HCT116 (cell line): ENCODE measurements around the gene MAN2C1. TPM values are rescaled to one million over a fixed set of nuclear protein-coding genes. Genes with fewer than 3 reads are reported as not detected.

Experiments used
- ATAC-seq: fragments of 200-7000 bp; cut with Tn5 transposase; 2 replicates; pipeline ENCODE4 v1.9.1; 2020; ENCODE audit warnings: mild to moderate bottlenecking, moderate library complexity
- BruUV-seq: library from RNA; stranded (reverse); fragments of 400-500 nt; replicated peaks from 2 replicates; lab custom pipeline; 2021; lab: Mats Ljungman, UMichigan
- CTCF ChIA-PET: fragments of 300-600 bp; sonication (Branson Sonifier 250); formaldehyde crosslinking; loops from one replicate; lab custom pipeline; 2021; ENCODE audit warnings: antibody characterized with exemption; lab: Charles Lee
- POLR2A ChIA-PET: fragments of 300-600, 350-600 bp; sonication (Branson Sonifier 250); formaldehyde crosslinking; loops from one replicate; lab custom pipeline; 2021; ENCODE audit warnings: antibody characterized with exemption; lab: Charles Lee
- RAD21 ChIA-PET, 2 experiments: fragments of 300-600 bp; sonication (Branson Sonifier 250); formaldehyde crosslinking; loops; one replicate each; lab custom pipeline; 2023; ENCODE audit warnings: low total read pairs in 2 of 2; ENCODE audit not compliant: uncharacterized antibody in 2 of 2, unreplicated experiment in 2 of 2, low non-redundant PET in 1 of 2; lab: Charles Lee
- DNase-seq: peaks from one replicate; pipeline ENCODE4 v3.0.0-alpha.2; 2010; ENCODE audit warnings: low read depth, low spot score
- H2AFZ ChIP-seq: fragments of 200-600 bp; shearing (Covaris generic), sonication (generic); 2 replicates; pipeline ENCODE4 v1.6.1; 2017; ENCODE audit warnings: low read depth, mixed run types, mixed read lengths, antibody characterized with exemption, low read length; ENCODE audit not compliant: poor library complexity, severe bottlenecking
- H3K27ac ChIP-seq: 2 replicates; pipeline ENCODE4 v1.5.1; 2012; ENCODE audit warnings: low read depth, low read length
- H3K27me3 ChIP-seq: fragments of 200-600 bp; sonication (generic); 2 replicates; pipeline ENCODE4 v1.6.1; 2016; ENCODE audit warnings: mixed run types, low read length, mixed read lengths; ENCODE audit not compliant: insufficient read depth
- H3K36me3 ChIP-seq, 2 experiments: fragments of 200-500 bp in 1 of 2; fragments of 200-600 bp in 1 of 2; sonication (Bioruptor generic) in 1 of 2; sonication (generic) in 1 of 2; 2 replicates each; pipeline versions ENCODE4 v1.5.1 to v1.6.1; 2014 to 2016; ENCODE audit warnings: low read length in 2 of 2, inconsistent platforms in 1 of 2, mixed read lengths in 1 of 2, mixed run types in 1 of 2; ENCODE audit not compliant: insufficient read depth in 2 of 2, control insufficient read depth in 1 of 2
- H3K4me1 ChIP-seq, 2 experiments: fragments of 200-600 bp in 1 of 2; sonication (generic) in 1 of 2; 2 replicates each; pipeline versions ENCODE4 v1.5.1 to v1.6.1; 2012 to 2017; ENCODE audit warnings: low read length in 2 of 2, inconsistent platforms in 1 of 2, mild to moderate bottlenecking in 1 of 2, mixed read lengths in 1 of 2, mixed run types in 1 of 2, moderate library complexity in 1 of 2; ENCODE audit not compliant: insufficient read depth in 2 of 2, control insufficient read depth in 1 of 2
- H3K4me2 ChIP-seq: fragments of 200-600 bp; sonication (generic); 2 replicates; pipeline ENCODE4 v1.6.1; 2017; ENCODE audit warnings: mixed run types, low read length, mixed read lengths
- H3K4me3 ChIP-seq, 2 experiments: fragments of 200-600 bp in 1 of 2; sonication (generic) in 1 of 2; replicated peaks in 1 of 2; 2 replicates each; pipeline ENCODE4 v1.5.1; 2011 to 2016; ENCODE audit warnings: low read length in 2 of 2, control low read depth in 1 of 2, low read depth in 1 of 2, mild to moderate bottlenecking in 1 of 2, mixed read lengths in 1 of 2, mixed run types in 1 of 2
- H3K79me2 ChIP-seq: fragments of 200-600 bp; sonication (generic); 2 replicates; pipeline ENCODE4 v1.6.1; 2017; ENCODE audit warnings: mild to moderate bottlenecking, mixed run types, low read length, moderate library complexity, mixed read lengths; ENCODE audit not compliant: insufficient read depth
- H3K9ac ChIP-seq: fragments of 200-600 bp; sonication (generic); 2 replicates; pipeline ENCODE4 v1.6.1; 2016; ENCODE audit warnings: low read length, mixed read lengths
- H3K9me2 ChIP-seq: fragments of 200-600 bp; sonication (generic), shearing (Covaris generic); 2 replicates; pipeline ENCODE4 v1.6.1; 2017; ENCODE audit warnings: mixed run types, mild to moderate bottlenecking, moderate library complexity; ENCODE audit not compliant: insufficient read depth
- H3K9me3 ChIP-seq, 2 experiments: fragments of 200-500 bp in 1 of 2; fragments of 200-600 bp in 1 of 2; sonication (Bioruptor generic) in 1 of 2; sonication (generic) in 1 of 2; 2 replicates each; pipeline ENCODE4 v1.6.1; 2014 to 2017; ENCODE audit warnings: low read length in 2 of 2, mixed read lengths in 2 of 2, inconsistent platforms in 1 of 2, low read depth in 1 of 2, mild to moderate bottlenecking in 1 of 2, mixed run types in 1 of 2, moderate library complexity in 1 of 2; ENCODE audit not compliant: control insufficient read depth in 1 of 2, insufficient read depth in 1 of 2
- H4K20me1 ChIP-seq: fragments of 200-600 bp; sonication (generic), shearing (Covaris generic); 2 replicates; pipeline ENCODE4 v1.6.1; 2017; ENCODE audit warnings: mixed run types, mild to moderate bottlenecking, moderate library complexity; ENCODE audit not compliant: insufficient read depth
- CBX3 ChIP-seq: IDR thresholded peaks from 2 replicates; pipeline ENCODE4 v1.6.1; 2012; ENCODE audit warnings: low read depth
- CEBPB ChIP-seq: IDR thresholded peaks from 2 replicates; pipeline ENCODE4 v1.6.1; 2012; ENCODE audit warnings: low read depth
- ELF1 ChIP-seq: IDR thresholded peaks from 2 replicates; pipeline ENCODE4 v1.6.1; 2012; ENCODE audit warnings: low read depth, borderline replicate concordance
- EZH2 ChIP-seq: fragments of 200-600 bp; sonication (generic); IDR thresholded peaks from 2 replicates; pipeline ENCODE4 v1.6.1; 2017; ENCODE audit warnings: antibody characterized with exemption, mixed run types
- EZH2phosphoT487 ChIP-seq: fragments of 200-600 bp; IDR thresholded peaks from 2 replicates; pipeline ENCODE4 v1.6.1; 2018; ENCODE audit warnings: antibody characterized with exemption, borderline replicate concordance
- POLR2AphosphoS5 ChIP-seq: IDR thresholded peaks from 2 replicates; pipeline ENCODE4 v1.6.1; 2011; ENCODE audit warnings: mild to moderate bottlenecking, low read depth, low read length, moderate library complexity
- SIN3A ChIP-seq: IDR thresholded peaks from 2 replicates; pipeline ENCODE4 v1.6.1; 2012; ENCODE audit warnings: low read depth
- SP1 ChIP-seq: IDR thresholded peaks from 2 replicates; pipeline ENCODE4 v1.6.1; 2012; ENCODE audit warnings: low read depth
- SRF ChIP-seq: IDR thresholded peaks from 2 replicates; pipeline ENCODE4 v1.6.1; 2012; ENCODE audit warnings: low read depth
- YY1 ChIP-seq: IDR thresholded peaks from 2 replicates; pipeline ENCODE4 v1.6.1; 2011; ENCODE audit warnings: low read length, low read depth, moderate library complexity, mild to moderate bottlenecking; ENCODE audit not compliant: insufficient replicate concordance; ENCODE audit errors: extremely low read depth
- ZFX ChIP-seq: fragments of 450-650 bp; IDR thresholded peaks from 2 replicates; pipeline ENCODE4 v1.6.1; 2017
- ZNF274 ChIP-seq: fragments of 200-500 bp; sonication (Bioruptor generic); IDR thresholded peaks from 2 replicates; pipeline ENCODE4 v1.6.1; 2014; ENCODE audit warnings: mild to moderate bottlenecking, low read depth, low read length, inconsistent platforms
- intact Hi-C: fragments of 100-400 bp; cut with micrococcal nuclease; formaldehyde crosslinking; loops from 2 replicates; pipeline ENCODE4 v1.10.0; 2022
- total RNA-seq: library from RNA; stranded (reverse); gene quantifications from one replicate; pipeline ENCODE4 v1.2.1, GENCODE V29; 2021; ENCODE audit not compliant: unreplicated experiment
- TF ChIP-seq, protein P1 (sequence below): IDR thresholded peaks from 2 replicates; pipeline ENCODE4 v1.6.1; 2012
- TF ChIP-seq, protein P2 (sequence below): IDR thresholded peaks from 2 replicates; pipeline ENCODE4 v1.6.1; 2011; ENCODE audit warnings: mild to moderate bottlenecking, low read length, moderate library complexity; ENCODE audit not compliant: insufficient replicate concordance; ENCODE audit errors: extremely low read depth

Gene MAN2C1
- total RNA-seq, 1 experiment from 2014 or later = 118 TPM

DNA sequence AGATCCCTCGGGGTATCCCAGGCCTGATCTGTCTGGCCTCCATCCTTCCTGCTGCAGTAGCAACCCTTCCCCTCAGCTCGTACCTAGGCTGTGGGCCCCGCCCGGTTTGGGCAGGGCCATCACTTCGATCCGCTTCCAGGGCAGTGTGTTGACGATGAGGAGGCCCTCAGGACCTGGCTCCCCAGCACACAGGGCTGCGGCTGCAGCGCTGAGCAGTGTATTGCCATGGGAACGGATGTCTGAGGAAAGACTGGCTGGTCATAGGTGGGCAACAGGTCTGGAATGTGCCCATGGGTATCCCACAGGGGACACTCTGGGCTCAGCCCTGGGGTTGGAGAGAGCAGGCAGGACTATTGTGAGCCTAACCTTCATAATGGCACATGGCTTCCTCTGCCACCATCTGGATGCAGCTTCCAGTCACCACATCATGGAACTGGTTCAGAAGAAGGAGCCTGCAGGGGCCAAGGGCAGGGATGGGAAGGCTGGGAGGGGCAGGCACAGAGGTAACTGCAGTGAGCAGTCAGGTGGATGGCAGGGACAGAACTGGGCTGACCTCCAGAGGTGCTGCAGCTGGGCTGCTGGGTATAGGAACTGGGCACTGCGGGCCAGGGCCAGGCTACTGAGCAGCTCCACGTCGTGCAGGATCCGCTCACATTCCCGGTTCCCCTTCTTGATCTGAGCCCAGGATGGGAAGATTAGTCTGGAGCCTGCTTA lies 8.7 kb downstream of the MAN2C1 start:
- intact Hi-C loops = no loop called here
- Histone ChIP-seq H2AFZ (no peak overlapping the region), H3K36me3 (peaks cover 2 to 8% of the 10 kb centered on the region in 2 experiments; a peak in 3 of 4 replicates), H3K79me2 (no peaks in the 10 kb centered on the region), H3K4me1 (no peaks in the 10 kb centered on the region), H3K4me3 (no peak overlapping the region), H3K4me2 (no peak overlapping the region), H3K9ac (no peak overlapping the region), H4K20me1 (no peaks in the 10 kb centered on the region), H3K9me3 (no peaks in the 10 kb centered on the region), H3K27ac (no peak overlapping the region), H3K27me3 (no peaks in the 10 kb centered on the region), H3K9me2 (no peaks in the 10 kb centered on the region)
- RAD21 ChIA-PET = no interaction called here
- no peak for ATAC-seq
- CTCF ChIA-PET = no interaction called here
- DNase-seq = no peak
- TF ChIP-seq EZH2phosphoT487 = no peak
- no peak for TF ChIP-seq SIN3A
- no peak for TF ChIP-seq ELF1
- no peak for TF ChIP-seq ZNF274
- TF ChIP-seq SRF = no peak
- TF ChIP-seq, protein P1, sequence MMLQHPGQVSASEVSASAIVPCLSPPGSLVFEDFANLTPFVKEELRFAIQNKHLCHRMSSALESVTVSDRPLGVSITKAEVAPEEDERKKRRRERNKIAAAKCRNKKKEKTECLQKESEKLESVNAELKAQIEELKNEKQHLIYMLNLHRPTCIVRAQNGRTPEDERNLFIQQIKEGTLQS = no peak
- TF ChIP-seq CEBPB = no peak
- no peak for TF ChIP-seq POLR2AphosphoS5
- no TSS peak for BruUV-seq
- POLR2A ChIA-PET = no interaction called here

DNA sequence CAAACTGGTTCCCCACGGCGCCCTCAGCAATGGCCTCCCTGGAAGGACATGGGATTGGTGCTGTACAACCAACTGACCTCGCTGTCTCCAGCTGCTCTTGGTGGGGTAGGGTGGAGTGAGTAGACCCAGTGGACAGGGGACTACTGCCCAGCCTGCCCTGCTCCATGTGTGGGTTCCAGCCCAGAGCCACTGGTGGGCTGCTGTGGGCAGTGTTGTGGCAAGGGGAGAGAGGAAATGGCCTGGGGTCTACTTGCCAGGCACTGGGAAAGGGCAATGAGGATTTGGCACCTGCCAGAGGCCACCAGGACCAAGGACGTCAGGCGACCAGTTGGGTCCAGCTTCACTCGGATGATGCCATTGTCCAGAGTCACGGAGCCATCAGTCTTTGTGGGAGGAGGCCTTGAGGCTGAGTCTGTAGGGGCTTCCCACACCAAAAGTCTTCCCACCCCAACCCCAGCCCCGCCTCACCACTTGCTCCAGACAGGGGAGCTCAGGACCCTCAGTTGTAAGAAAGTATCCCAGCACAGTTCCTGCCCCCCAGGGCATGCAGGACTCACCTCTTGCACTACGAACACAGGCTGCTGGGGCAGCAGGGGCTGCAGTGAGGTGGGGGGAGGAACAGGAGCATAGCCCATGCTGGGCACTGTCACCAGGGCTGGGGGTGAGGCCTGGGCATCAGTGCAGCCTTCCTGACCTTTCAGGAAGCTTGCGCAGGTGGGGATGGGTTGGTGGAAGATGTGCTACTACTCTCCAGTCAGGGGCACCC lies 9.5 kb downstream of the MAN2C1 start:
- H3K4me3 ChIP-seq = no peak overlapping the region
- no peaks in the 10 kb centered on the region for H4K20me1 ChIP-seq
- ChIA-PET POLR2A (no interaction called here), CTCF (no interaction called here), RAD21 (no interaction called here)
- H3K79me2 ChIP-seq = no peaks in the 10 kb centered on the region
- H3K9me2 ChIP-seq = no peaks in the 10 kb centered on the region
- H3K4me1 ChIP-seq = no peaks in the 10 kb centered on the region
- no peak overlapping the region for H3K4me2 ChIP-seq
- no peaks in the 10 kb centered on the region for H3K27me3 ChIP-seq
- H2AFZ ChIP-seq = no peak overlapping the region
- peaks cover 2 to 8% of the 10 kb centered on the region in 2 experiments; a peak in 3 of 4 replicates for H3K36me3 ChIP-seq
- no TSS peak for BruUV-seq
- ATAC-seq (no peak), DNase-seq (no peak)
- H3K9me3 ChIP-seq = no peaks in the 10 kb centered on the region
- intact Hi-C loops = no loop called here
- no peak overlapping the region for H3K27ac ChIP-seq
- no peak overlapping the region for H3K9ac ChIP-seq
- TF ChIP-seq ELF1 (no peak), ZFX (no peak), EZH2 (no peak), YY1 (no peak), SP1 (no peak), CBX3 (no peak), SIN3A (no peak)
- TF ChIP-seq, protein P2, sequence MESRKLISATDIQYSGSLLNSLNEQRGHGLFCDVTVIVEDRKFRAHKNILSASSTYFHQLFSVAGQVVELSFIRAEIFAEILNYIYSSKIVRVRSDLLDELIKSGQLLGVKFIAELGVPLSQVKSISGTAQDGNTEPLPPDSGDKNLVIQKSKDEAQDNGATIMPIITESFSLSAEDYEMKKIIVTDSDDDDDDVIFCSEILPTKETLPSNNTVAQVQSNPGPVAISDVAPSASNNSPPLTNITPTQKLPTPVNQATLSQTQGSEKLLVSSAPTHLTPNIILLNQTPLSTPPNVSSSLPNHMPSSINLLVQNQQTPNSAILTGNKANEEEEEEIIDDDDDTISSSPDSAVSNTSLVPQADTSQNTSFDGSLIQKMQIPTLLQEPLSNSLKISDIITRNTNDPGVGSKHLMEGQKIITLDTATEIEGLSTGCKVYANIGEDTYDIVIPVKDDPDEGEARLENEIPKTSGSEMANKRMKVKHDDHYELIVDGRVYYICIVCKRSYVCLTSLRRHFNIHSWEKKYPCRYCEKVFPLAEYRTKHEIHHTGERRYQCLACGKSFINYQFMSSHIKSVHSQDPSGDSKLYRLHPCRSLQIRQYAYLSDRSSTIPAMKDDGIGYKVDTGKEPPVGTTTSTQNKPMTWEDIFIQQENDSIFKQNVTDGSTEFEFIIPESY = no peak
